Measurements from ENCODE around the gene SGMS1.
A peak's percentile ranks its signal among the peaks of the same experiment; 100 is the strongest.

Gene SGMS1

GRCh38 chr10:50593523-50594376, 30.0 kb downstream of the SGMS1 start:
- Histone ChIP-seq H3K36me3 (ENCODE audit: insufficient read depth, low read length) (peaks cover 10% of the 10 kb centered on the region; the same call in 1 of the 2 replicates), H3K9ac (ENCODE audit: low read depth, low read length) (no peak overlapping the region), H3K9me3 (ENCODE audit: insufficient read depth, low read depth, low read length) (no peaks in the 10 kb centered on the region), H3K27ac (ENCODE audit: low read depth, low read length) (no peak overlapping the region), H3K4me1 (ENCODE audit: insufficient read depth, low read length) (no peaks in the 10 kb centered on the region), H3K27me3 (ENCODE audit: insufficient read depth, low read length) (no peaks in the 10 kb centered on the region), H3K4me3 (ENCODE audit: low read length) (no peak overlapping the region)
- 94% methylated on average over 6 of the region's 6 CpGs for WGBS

DNA sequence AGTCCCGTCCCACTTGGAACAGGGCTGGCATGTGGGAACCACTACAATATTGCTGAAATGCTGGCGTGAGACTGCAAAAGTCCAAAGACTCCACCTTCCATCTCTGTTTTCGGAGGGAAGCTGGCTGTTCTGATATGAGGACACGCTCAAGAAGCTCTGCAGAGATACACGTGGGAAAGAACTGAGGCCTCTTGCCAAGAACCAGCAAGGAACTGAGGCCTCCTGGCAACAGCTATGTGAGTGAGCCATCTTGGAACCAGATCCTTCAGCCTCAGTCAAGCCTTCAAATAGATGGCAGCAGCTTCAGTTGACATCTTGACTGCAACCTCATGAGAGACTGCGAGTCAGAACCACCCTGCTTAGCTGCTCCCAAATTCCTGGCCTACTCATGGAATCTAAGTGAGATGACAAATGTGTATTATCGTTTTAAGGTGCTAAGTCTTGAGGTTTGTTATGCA, 30.8 kb downstream of the SGMS1 start:
- no peaks in the 10 kb centered on the region for H3K27me3 ChIP-seq (ENCODE audit: insufficient read depth, low read length)
- H3K36me3 ChIP-seq (ENCODE audit: insufficient read depth, low read length), result peaks cover 15% of the 10 kb centered on the region; the same call in 1 of the 2 replicates
- WGBS, result 94% methylated on average over 6 of the region's 7 CpGs
- H3K4me3 ChIP-seq (ENCODE audit: low read length), result no peak overlapping the region
- H3K27ac ChIP-seq (ENCODE audit: low read depth, low read length), result no peak overlapping the region
- no peaks in the 10 kb centered on the region for H3K9me3 ChIP-seq (ENCODE audit: insufficient read depth, low read depth, low read length)
- no peaks in the 10 kb centered on the region for H3K4me1 ChIP-seq (ENCODE audit: insufficient read depth, low read length)
- H3K9ac ChIP-seq (ENCODE audit: low read depth, low read length), result no peak overlapping the region

- H3K4me3 ChIP-seq (ENCODE audit: low read length), result no peak overlapping the region
- peaks cover 20% of the 10 kb centered on the region; the same call in 1 of the 2 replicates for H3K36me3 ChIP-seq (ENCODE audit: insufficient read depth, low read length)
- H3K4me1 ChIP-seq (ENCODE audit: insufficient read depth, low read length), result no peaks in the 10 kb centered on the region
- WGBS, result 96% methylated on average over 4 of the region's 4 CpGs
- H3K27me3 ChIP-seq (ENCODE audit: insufficient read depth, low read length), result no peaks in the 10 kb centered on the region
- no peak overlapping the region for H3K27ac ChIP-seq (ENCODE audit: low read depth, low read length)
- no peaks in the 10 kb centered on the region for H3K9me3 ChIP-seq (ENCODE audit: insufficient read depth, low read depth, low read length)
- no peak overlapping the region for H3K9ac ChIP-seq (ENCODE audit: low read depth, low read length)
Measured at GRCh38 chr10:50590935-50591334, 32.8 kb downstream of the SGMS1 start.

GRCh38 chr10:50586740-50587088, 37.0 kb downstream of the SGMS1 start:
- Histone ChIP-seq H3K4me1 (ENCODE audit: insufficient read depth, low read length) (0 out of 2 replicates have a peak, but pooled peaks cover 3% of the 10 kb centered on the region), H3K27me3 (ENCODE audit: insufficient read depth, low read length) (no peaks in the 10 kb centered on the region), H3K27ac (ENCODE audit: low read depth, low read length) (no peak overlapping the region), H3K9me3 (ENCODE audit: insufficient read depth, low read depth, low read length) (no peaks in the 10 kb centered on the region), H3K36me3 (ENCODE audit: insufficient read depth, low read length) (peaks cover 22% of the 10 kb centered on the region; the same call in 1 of the 2 replicates), H3K9ac (ENCODE audit: low read depth, low read length) (no peak overlapping the region), H3K4me3 (ENCODE audit: low read length) (no peak overlapping the region)
- 90% methylated on average over 1 of the region's 1 CpG for WGBS

DNA sequence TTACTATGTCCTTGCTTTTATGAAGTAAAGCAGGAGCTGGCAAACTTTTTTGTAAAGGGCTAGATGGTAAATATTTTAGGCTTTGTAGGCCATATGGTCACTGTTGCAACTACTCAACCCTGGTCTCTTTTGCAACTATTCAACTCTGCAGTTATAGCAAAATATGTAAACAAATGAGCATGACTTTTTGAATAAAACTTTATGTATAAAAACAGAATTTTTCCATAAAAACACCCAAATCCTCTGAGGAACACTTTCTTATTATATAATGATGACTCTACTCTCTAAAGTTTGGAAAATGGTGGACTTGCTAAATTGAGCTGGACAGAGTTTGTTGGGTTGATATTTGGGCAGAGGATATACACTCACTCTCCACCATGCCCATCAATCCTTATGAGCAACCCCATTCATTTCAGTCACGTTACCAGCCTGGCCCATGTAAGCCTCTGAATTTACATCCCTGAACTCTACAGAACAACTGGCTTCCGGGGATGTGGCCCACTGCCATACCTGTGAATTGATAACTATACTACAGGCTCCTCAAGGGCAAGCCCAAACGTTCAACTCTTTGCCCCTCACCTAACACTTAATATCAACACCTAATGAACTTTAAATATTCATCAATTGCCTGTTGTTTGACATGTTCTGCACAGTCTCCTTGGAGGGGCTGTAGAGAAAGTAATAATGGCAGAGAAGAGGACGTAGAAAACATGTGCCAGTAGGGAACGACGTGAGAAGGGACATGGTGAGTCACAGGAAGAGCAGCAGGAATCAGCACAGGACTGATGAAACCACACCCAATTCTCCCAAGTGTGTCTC, 37.6 kb downstream of the SGMS1 start:
- Histone ChIP-seq H3K36me3 (ENCODE audit: insufficient read depth, low read length) (peaks cover 22% of the 10 kb centered on the region; the same call in 1 of the 2 replicates), H3K27me3 (ENCODE audit: insufficient read depth, low read length) (no peaks in the 10 kb centered on the region), H3K27ac (ENCODE audit: low read depth, low read length) (no peak overlapping the region), H3K9me3 (ENCODE audit: insufficient read depth, low read depth, low read length) (no peaks in the 10 kb centered on the region), H3K9ac (ENCODE audit: low read depth, low read length) (no peak overlapping the region), H3K4me1 (ENCODE audit: insufficient read depth, low read length) (peaks cover 8% of the 10 kb centered on the region; the same call in 1 of the 2 replicates), H3K4me3 (ENCODE audit: low read length) (no peak overlapping the region)
- WGBS, result 92% methylated on average over 6 of the region's 6 CpGs

GRCh38 chr10:50582766-50583762, 40.7 kb downstream of the SGMS1 start:
- H3K9ac ChIP-seq (ENCODE audit: low read depth, low read length), result no peak overlapping the region
- H3K4me1 ChIP-seq (ENCODE audit: insufficient read depth, low read length), result peaks cover 24% of the 10 kb centered on the region
- H3K9me3 ChIP-seq (ENCODE audit: insufficient read depth, low read depth, low read length), result no peaks in the 10 kb centered on the region
- no peak overlapping the region for H3K4me3 ChIP-seq (ENCODE audit: low read length)
- H3K36me3 ChIP-seq (ENCODE audit: insufficient read depth, low read length), result peaks cover 8% of the 10 kb centered on the region; the same call in 1 of the 2 replicates
- 96% methylated on average over 2 of the region's 2 CpGs for WGBS
- H3K27me3 ChIP-seq (ENCODE audit: insufficient read depth, low read length), result no peaks in the 10 kb centered on the region
- no peak overlapping the region for H3K27ac ChIP-seq (ENCODE audit: low read depth, low read length)

DNA sequence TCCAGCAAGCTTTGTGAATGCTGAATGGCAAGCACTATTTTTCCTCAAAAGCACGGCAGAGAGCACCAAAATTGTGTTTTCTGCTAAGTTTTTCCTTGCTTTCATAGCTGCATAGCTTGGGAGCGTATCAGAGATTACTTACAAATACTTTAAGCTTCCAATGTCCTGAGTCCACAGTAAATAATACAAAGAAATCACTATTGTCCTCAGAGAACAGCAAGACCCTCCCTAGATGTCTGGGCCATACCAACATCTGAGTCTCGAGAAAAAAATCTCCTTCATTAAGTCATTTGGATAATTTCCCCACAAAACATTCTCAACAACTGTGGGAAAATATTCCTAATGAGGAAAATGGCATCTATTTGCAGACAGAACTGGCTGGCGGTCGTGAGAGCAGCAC, 41.7 kb downstream of the SGMS1 start:
- H3K9ac ChIP-seq (ENCODE audit: low read depth, low read length), result no peak overlapping the region
- peak overlapping the region; percentile 6; the same call in 1 of the 2 replicates for H3K27ac ChIP-seq (ENCODE audit: low read depth, low read length)
- 89% methylated on average over 5 of the region's 5 CpGs for WGBS
- no peak overlapping the region for H3K4me3 ChIP-seq (ENCODE audit: low read length)
- peaks cover 34% of the 10 kb centered on the region for H3K4me1 ChIP-seq (ENCODE audit: insufficient read depth, low read length)
- peaks cover 2% of the 10 kb centered on the region; the same call in 1 of the 2 replicates for H3K36me3 ChIP-seq (ENCODE audit: insufficient read depth, low read length)
- H3K27me3 ChIP-seq (ENCODE audit: insufficient read depth, low read length), result no peaks in the 10 kb centered on the region
- no peaks in the 10 kb centered on the region for H3K9me3 ChIP-seq (ENCODE audit: insufficient read depth, low read depth, low read length)

GRCh38 chr10:50580262-50580891, 43.4 kb downstream of the SGMS1 start:
- no peak overlapping the region for H3K27ac ChIP-seq (ENCODE audit: low read depth, low read length)
- WGBS, result 94% methylated on average over 5 of the region's 7 CpGs
- no peak overlapping the region for H3K4me3 ChIP-seq (ENCODE audit: low read length)
- H3K9me3 ChIP-seq (ENCODE audit: insufficient read depth, low read depth, low read length), result no peaks in the 10 kb centered on the region
- no peaks in the 10 kb centered on the region for H3K27me3 ChIP-seq (ENCODE audit: insufficient read depth, low read length)
- peaks cover 39% of the 10 kb centered on the region for H3K4me1 ChIP-seq (ENCODE audit: insufficient read depth, low read length)
- no peak overlapping the region for H3K9ac ChIP-seq (ENCODE audit: low read depth, low read length)
- 0 out of 2 replicates have a peak, but pooled peaks cover under 1% of the 10 kb centered on the region for H3K36me3 ChIP-seq (ENCODE audit: insufficient read depth, low read length)

DNA sequence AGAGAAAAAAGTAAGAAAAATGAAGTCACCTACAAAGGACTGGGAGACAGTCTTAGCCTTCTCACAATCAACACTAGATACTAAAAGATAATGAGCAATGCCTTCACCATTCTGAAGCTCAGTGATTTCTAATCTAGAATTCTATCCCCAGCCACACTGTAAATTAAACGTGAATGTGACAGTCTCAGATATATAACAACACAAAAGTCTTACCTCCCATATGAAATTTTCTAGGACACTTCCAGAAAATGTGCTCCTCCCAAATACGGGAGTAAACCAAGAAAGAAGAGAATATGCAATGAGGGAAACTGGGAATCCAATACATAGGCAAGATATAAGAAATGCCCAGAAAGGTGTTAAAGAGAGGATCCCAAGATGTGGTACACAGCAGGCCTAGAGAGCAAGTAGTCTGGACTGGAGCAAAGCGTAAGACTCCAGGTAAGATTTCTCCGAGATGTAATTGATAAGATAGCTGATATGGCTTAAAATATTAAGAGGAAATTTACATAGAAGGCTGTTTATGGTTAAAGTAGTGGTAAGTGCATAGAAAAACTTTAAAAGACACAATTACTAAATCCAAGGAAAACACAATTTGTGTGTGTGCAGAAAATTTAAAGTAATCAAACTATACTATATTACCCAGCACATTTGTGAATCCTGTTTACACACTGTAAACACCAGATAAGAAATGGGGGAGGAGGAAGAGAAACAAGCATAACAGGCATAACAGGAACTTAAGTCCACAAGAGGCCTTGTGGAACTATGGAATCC, 44.1 kb downstream of the SGMS1 start:
- Histone ChIP-seq H3K27ac (ENCODE audit: low read depth, low read length) (no peak overlapping the region), H3K4me1 (ENCODE audit: insufficient read depth, low read length) (peaks cover 39% of the 10 kb centered on the region), H3K9me3 (ENCODE audit: insufficient read depth, low read depth, low read length) (no peaks in the 10 kb centered on the region), H3K36me3 (ENCODE audit: insufficient read depth, low read length) (no peaks in the 10 kb centered on the region), H3K4me3 (ENCODE audit: low read length) (no peak overlapping the region), H3K27me3 (ENCODE audit: insufficient read depth, low read length) (no peaks in the 10 kb centered on the region), H3K9ac (ENCODE audit: low read depth, low read length) (no peak overlapping the region)
- 93% methylated on average over 4 of the region's 4 CpGs for WGBS
